Parietal lobe (tissue), 1 donor: Measurements from ENCODE around the gene UBQLN3. TPM values are rescaled to one million over a fixed set of nuclear protein-coding genes. Genes with fewer than 3 reads are reported as not detected.

ENCODE experiments used
- total RNA-seq: library from RNA; depleted of rRNA; stranded (reverse); fragments of >200 nt; gene quantifications from one replicate; pipeline ENCODE4 v1.2.3, GENCODE V29; 2014

UBQLN3 gene
- 1.3 TPM for total RNA-seq

GRCh38 chr11:5509803-5510202 lies at the start of gene UBQLN3:
UBQLN3 (minus strand) TSS chr11:5509957; CDS start chr11:5509558, 399 bp downstream.

GRCh38 chr11:5548440-5548839 lies 38.7 kb upstream of the UBQLN3 start, which contains the start of gene OR52H1:
OR52H1 (minus strand) TSS chr11:5548540; CDS start chr11:5545505, 3,035 bp downstream.

GRCh38 chr11:5516599-5516998 lies 6.8 kb upstream of the UBQLN3 start, which contains the start of gene UBQLNL:
UBQLNL (minus strand) TSS chr11:5516699; CDS start chr11:5516441, 258 bp downstream.

GRCh38 chr11:5488385-5488784 lies 21.4 kb downstream of the UBQLN3 start, which contains the start of gene OR52D1:
OR52D1 (plus strand) TSS chr11:5488685; CDS start chr11:5488707, 22 bp downstream.

Other genes with a start within 250 kb of the UBQLN3 start
- gene HBE1, start 240.0 kb downstream of the UBQLN3 start, total RNA-seq: 3.8 TPM
- gene OR51B4, start 208.0 kb downstream of the UBQLN3 start, total RNA-seq: 0.94 TPM
- 2.2 TPM for gene OR51B2, start 185.7 kb downstream of the UBQLN3 start, total RNA-seq
- gene OR51B5, start 166.4 kb downstream of the UBQLN3 start, total RNA-seq: 3.1 TPM
- gene OR51B6, start 158.4 kb downstream of the UBQLN3 start, total RNA-seq: not detected
- gene OR51M1, start 126.1 kb downstream of the UBQLN3 start, total RNA-seq: not detected
- not detected for gene OR51Q1, start 87.8 kb downstream of the UBQLN3 start, total RNA-seq
- 2.5 TPM for gene OR51I1, start 68.4 kb downstream of the UBQLN3 start, total RNA-seq
- gene OR51I2, start 60.6 kb downstream of the UBQLN3 start, total RNA-seq: not detected
- not detected for gene OR52D1, start 21.3 kb downstream of the UBQLN3 start, total RNA-seq
- 1.9 TPM for gene UBQLNL, start 6.7 kb upstream of the UBQLN3 start, total RNA-seq
- gene OR52H1, start 38.6 kb upstream of the UBQLN3 start, total RNA-seq: 3.8 TPM
- not detected for gene OR52B6, start 70.9 kb upstream of the UBQLN3 start, total RNA-seq
- gene TRIM6, start 86.7 kb upstream of the UBQLN3 start, total RNA-seq: 0.31 TPM
- 1.6 TPM for gene TRIM34, start 115.0 kb upstream of the UBQLN3 start, total RNA-seq
- 6.6 TPM for gene TRIM5, start 175.1 kb upstream of the UBQLN3 start, total RNA-seq
- 20.7 TPM for gene TRIM22, start 179.8 kb upstream of the UBQLN3 start, total RNA-seq
- gene OR56B1, start 226.5 kb upstream of the UBQLN3 start, total RNA-seq: not detected
- gene OR52N4, start 244.3 kb upstream of the UBQLN3 start, total RNA-seq: 0.63 TPM